HepG2 (cell line): Measurements from ENCODE around the gene TNFRSF6B. TPM values are rescaled to one million over a fixed set of nuclear protein-coding genes. Genes with fewer than 3 reads are reported as not detected.

Source experiments
- ATAC-seq: fragments of 200-7000 bp; cut with Tn5 transposase; 3 replicates; pipeline ENCODE4 v1.9.1; 2020; ENCODE audit warnings: mild to moderate bottlenecking, moderate library complexity
- BruUV-seq: library from RNA; stranded (reverse); fragments of 400-500 nt; replicated peaks from 2 replicates; lab custom pipeline; 2021; lab: Mats Ljungman, UMichigan
- CTCF ChIA-PET: fragments of 300-600 bp; formaldehyde crosslinking; extraction: SDS; loops from one replicate; lab custom pipeline; 2021; ENCODE audit warnings: low total read pairs, inconsistent platforms, low intra/inter-chr PET ratio; lab: Yijun Ruan, JAX
- POLR2A ChIA-PET: fragments of 350-600 bp; sonication (Branson Sonifier 250); formaldehyde crosslinking; loops from one replicate; lab custom pipeline; 2020; ENCODE audit warnings: antibody characterized with exemption, inconsistent platforms; lab: Yijun Ruan, JAX
- DNase-seq: peaks from one replicate; pipeline ENCODE4 v3.0.0-alpha.2; 2015; ENCODE audit warnings: low spot score
- FAIRE-seq: peaks from 3 replicates; lab custom pipeline; 2011; peaks lifted over from hg19 to GRCh38; lab: Jason Lieb, UNC
- H2AFZ ChIP-seq: one replicate; pipeline ENCODE4 v1.6.1; 2011; ENCODE audit warnings: low read length, inconsistent platforms
- H3K27ac ChIP-seq: fragments of 300-600 bp; 3 replicates; pipeline ENCODE4 v1.8.0; 2011; ENCODE audit warnings: mixed run types, mild to moderate bottlenecking, mixed read lengths, low read length, inconsistent platforms; ENCODE audit not compliant: insufficient read depth; ENCODE audit errors: extremely low read length
- H3K27me3 ChIP-seq, 2 experiments: fragments of 200-600 bp in 1 of 2; 2 replicates in 1 of 2; 3 replicates in 1 of 2; pipeline versions ENCODE4 v1.6.0 to v1.8.0; 2011; ENCODE audit warnings: low read length in 2 of 2, mild to moderate bottlenecking in 2 of 2, moderate library complexity in 2 of 2, inconsistent platforms in 1 of 2; ENCODE audit not compliant: insufficient read depth in 2 of 2, control insufficient read depth in 1 of 2
- H3K36me3 ChIP-seq, 2 experiments: fragments of 200-600 bp in 1 of 2; replicated peaks in 1 of 2; 2 replicates in 1 of 2; 3 replicates in 1 of 2; pipeline versions ENCODE4 v1.5.1 to v1.8.0; 2011; ENCODE audit warnings: low read length in 2 of 2, inconsistent platforms in 1 of 2; ENCODE audit not compliant: insufficient read depth in 2 of 2, control insufficient read depth in 1 of 2
- H3K4me1 ChIP-seq: 2 replicates; pipeline ENCODE4 v1.5.1; 2012; ENCODE audit warnings: low read length, inconsistent platforms; ENCODE audit not compliant: insufficient read depth
- H3K4me2 ChIP-seq: 2 replicates; pipeline ENCODE4 v1.6.0; 2011; ENCODE audit warnings: low read depth, low read length, inconsistent platforms
- H3K4me3 ChIP-seq, 3 experiments: fragments of 200-600 bp in 1 of 3; sonication (generic), shearing (Covaris generic) in 1 of 3; replicated peaks in 1 of 3; 2 replicates each; pipeline ENCODE4 v1.5.1; 2011 to 2016; ENCODE audit warnings: low read length in 3 of 3, inconsistent platforms in 2 of 3, low read depth in 2 of 3, mild to moderate bottlenecking in 2 of 3, control low read depth in 1 of 3, mixed read lengths in 1 of 3; ENCODE audit not compliant: insufficient read depth in 1 of 3
- H3K79me2 ChIP-seq: one replicate; pipeline ENCODE4 v1.6.1; 2011; ENCODE audit warnings: low read length, inconsistent platforms; ENCODE audit not compliant: insufficient read depth
- H3K9ac ChIP-seq: 2 replicates; pipeline ENCODE4 v1.6.0; 2011; ENCODE audit warnings: mild to moderate bottlenecking, low read depth, low read length, inconsistent platforms; ENCODE audit not compliant: insufficient read depth
- H3K9me3 ChIP-seq: 2 replicates; pipeline ENCODE4 v1.5.1; 2012; ENCODE audit warnings: mild to moderate bottlenecking, low read length
- H4K20me1 ChIP-seq: 2 replicates; pipeline ENCODE4 v1.6.0; 2011; ENCODE audit warnings: inconsistent platforms, mild to moderate bottlenecking, low read length, moderate library complexity; ENCODE audit not compliant: insufficient read depth
- BATF2 ChIP-seq: sonication (generic); formaldehyde crosslinking; IDR thresholded peaks from 2 replicates; pipeline ENCODE4 v1.8.0; 2022; ENCODE audit warnings: mild to moderate bottlenecking, missing genetic modification reagents, moderate library complexity
- CC2D1A ChIP-seq: sonication (generic); formaldehyde crosslinking; IDR thresholded peaks from 2 replicates; pipeline ENCODE4 v1.8.1; 2023; ENCODE audit warnings: mild to moderate bottlenecking, missing genetic modification reagents
- ETS1 ChIP-seq: sonication (generic); formaldehyde crosslinking; IDR thresholded peaks from 2 replicates; pipeline ENCODE4 v1.4.0; 2020; ENCODE audit warnings: missing genetic modification reagents
- HES4 ChIP-seq: sonication (generic); formaldehyde crosslinking; IDR thresholded peaks from 2 replicates; pipeline ENCODE4 v1.9.0; 2021; ENCODE audit warnings: mild to moderate bottlenecking, missing genetic modification reagents, borderline replicate concordance
- HMG20B ChIP-seq: conservative IDR thresholded peaks from 2 replicates; pipeline ENCODE4 v1.6.1; 2016; ENCODE audit warnings: missing genetic modification reagents, missing compliant biosample characterization
- HNRNPL ChIP-seq: fragments of 200-400 bp; formaldehyde crosslinking; IDR thresholded peaks from 2 replicates; pipeline ENCODE4 v1.6.1; 2017; ENCODE audit warnings: mild to moderate bottlenecking, low read depth, low read length
- JUND ChIP-seq: sonication (generic); formaldehyde crosslinking; IDR thresholded peaks from 2 replicates; pipeline ENCODE4 v1.8.0; 2022; ENCODE audit warnings: mild to moderate bottlenecking, missing genetic modification reagents
- KLF13 ChIP-seq: sonication (generic); formaldehyde crosslinking; IDR thresholded peaks from 2 replicates; pipeline ENCODE4 v1.4.0; 2020; ENCODE audit warnings: mild to moderate bottlenecking, missing genetic modification reagents
- MAFG ChIP-seq: sonication (generic); formaldehyde crosslinking; IDR thresholded peaks from 2 replicates; pipeline ENCODE4 v1.5.1; 2020; ENCODE audit warnings: mild to moderate bottlenecking, missing genetic modification reagents
- MAX ChIP-seq: IDR thresholded peaks from 2 replicates; pipeline ENCODE4 v1.6.1; 2012; ENCODE audit warnings: inconsistent platforms
- MEIS2 ChIP-seq: sonication (generic); formaldehyde crosslinking; IDR thresholded peaks from 2 replicates; pipeline ENCODE4 v1.9.0; 2021; ENCODE audit warnings: mild to moderate bottlenecking, missing genetic modification reagents
- MIER3 ChIP-seq: IDR thresholded peaks from 2 replicates; pipeline ENCODE4 v1.6.1; 2016; ENCODE audit warnings: missing compliant biosample characterization, borderline replicate concordance
- MXI1 ChIP-seq: IDR thresholded peaks from 3 replicates; pipeline ENCODE4 v1.6.1; 2012; ENCODE audit warnings: low read depth, low read length, inconsistent platforms, borderline replicate concordance
- NFE2 ChIP-seq: sonication (generic); formaldehyde crosslinking; IDR thresholded peaks from 2 replicates; pipeline ENCODE4 v1.4.0; 2020; ENCODE audit warnings: missing genetic modification reagents
- RBAK ChIP-seq: sonication (generic); formaldehyde crosslinking; IDR thresholded peaks from 2 replicates; pipeline ENCODE4 v1.5.1; 2020; ENCODE audit warnings: mild to moderate bottlenecking, missing genetic modification reagents
- TEAD3 ChIP-seq: optimal IDR thresholded peaks from 2 replicates; pipeline ENCODE3; 2016; ENCODE audit warnings: borderline replicate concordance
- ZFX ChIP-seq: sonication (generic); formaldehyde crosslinking; IDR thresholded peaks from 2 replicates; pipeline ENCODE4 v1.4.0; 2020; ENCODE audit warnings: mild to moderate bottlenecking, low read depth, missing genetic modification reagents, moderate library complexity
- ZNF44 ChIP-seq: sonication (generic); formaldehyde crosslinking; IDR thresholded peaks from 2 replicates; pipeline ENCODE4 v1.5.1; 2020; ENCODE audit warnings: mild to moderate bottlenecking, missing genetic modification reagents
- ZNF567 ChIP-seq: sonication (generic); formaldehyde crosslinking; IDR thresholded peaks from 2 replicates; pipeline ENCODE4 v1.8.1; 2023; ENCODE audit warnings: mild to moderate bottlenecking, missing genetic modification reagents, borderline replicate concordance
- ZNF577 ChIP-seq: sonication (generic); formaldehyde crosslinking; IDR thresholded peaks from 2 replicates; pipeline ENCODE4 v1.4.0; 2020; ENCODE audit warnings: mild to moderate bottlenecking, low read depth, missing genetic modification reagents, borderline replicate concordance
- ZNF615 ChIP-seq: sonication (generic); formaldehyde crosslinking; IDR thresholded peaks from 2 replicates; pipeline ENCODE4 v1.5.0; 2020; ENCODE audit warnings: mild to moderate bottlenecking, missing genetic modification reagents, borderline replicate concordance
- ZNF788 ChIP-seq: sonication (generic); formaldehyde crosslinking; IDR thresholded peaks from 2 replicates; pipeline ENCODE4 v1.5.0; 2020; ENCODE audit warnings: mild to moderate bottlenecking, missing genetic modification reagents, borderline replicate concordance
- ZNF841 ChIP-seq: sonication (generic); formaldehyde crosslinking; IDR thresholded peaks from 2 replicates; pipeline ENCODE4 v1.8.1; 2023; ENCODE audit warnings: missing genetic modification reagents, borderline replicate concordance
- WGBS: methylation state at CpG from one replicate; pipeline ENCODE4 v1.1.6; 2017; ENCODE audit warnings: low lambda C conversion rate; 5-methylcytosine and 5-hydroxymethylcytosine counted together
- in situ Hi-C: cut with HindIII; loops from 2 replicates; pipeline ENCODE4 v1.10.0; 2017; ENCODE audit warnings: low pct_unique_long_range_greater_than_20kb; ENCODE audit not compliant: extremely low pct_ligation_motif_present
- intact Hi-C: fragments of 100-400 bp; cut with micrococcal nuclease; formaldehyde crosslinking; loops from one replicate; pipeline ENCODE4 v1.10.0; 2022; ENCODE audit not compliant: unreplicated experiment
- polyA plus RNA-seq, 8 experiments: library from polyadenylated mRNA; depleted of rRNA in 3 of 8; stranded (reverse) in 7 of 8; unstranded in 1 of 8; fragments of >200 nt; fragmentation: Illumina TruSeq in 4 of 8; extraction: Trizol in 4 of 8; gene quantifications; 2 replicates each; pipeline versions ENCODE4 v1.2.1 to v1.2.3, GENCODE V29; 2011 to 2016; ENCODE audit warnings: low read depth in 4 of 8, missing spikeins in 1 of 8, mixed read lengths in 1 of 8; ENCODE audit not compliant: insufficient read depth in 1 of 8
- total RNA-seq, 5 experiments: library from RNA; depleted of rRNA; stranded (reverse); fragments of >200 nt; fragmentation: Illumina TruSeq; extraction: Trizol; gene quantifications; 2 replicates each; pipeline ENCODE4 v1.2.3, GENCODE V29; 2016; ENCODE audit warnings: low read depth in 1 of 5

Gene TNFRSF6B
- total and polyA plus RNA-seq, 2 of the 13 experiments (the other 11 are each of a cell fraction or from before 2014, with no cell fraction given) = 0.24 TPM; not detected in 1

- BruUV-seq = TSS peak; percentile 85
- peaks cover 40% of the 10 kb centered on the region for H3K4me1 ChIP-seq
- peak overlapping the region; percentile 65 for H3K27ac ChIP-seq
- peak overlapping the region; percentile 78 to 95 (median 94) for H3K4me3 ChIP-seq
- peak overlapping the region; percentile 87 for H3K9ac ChIP-seq
- H3K79me2 ChIP-seq = peaks cover 17% of the 10 kb centered on the region
- intact Hi-C loops (loop anchor here (10.0 kb wide), 1 partner anchor 123 kb away; the partner anchor contains the start of gene PTK6), in situ Hi-C loops (no loop called here)
- CTCF ChIA-PET = no interaction called here
- H3K27me3 ChIP-seq = no peaks in the 10 kb centered on the region; a peak in 1 of 5 replicates
- no peak for DNase-seq
- no peak for FAIRE-seq
- H3K4me2 ChIP-seq = peak overlapping the region; percentile 93
- POLR2A ChIA-PET = interaction anchor here (1.0 to 2.8 kb wide), 16 partner anchors 9 to 323 kb away, joined by 3 to 30 read pairs (median 8); partner anchors contain the start of genes ARFRP1, GMEB2, HELZ2 and PRPF6
- ATAC-seq = peak; percentile 5
- peak overlapping the region; percentile 77 for H2AFZ ChIP-seq
- WGBS = 67% methylated on average over 30 of the region's 31 CpGs
- peaks cover 10 to 18% of the 10 kb centered on the region in 2 experiments for H3K36me3 ChIP-seq
- H3K9me3 ChIP-seq = no peaks in the 10 kb centered on the region
- H4K20me1 ChIP-seq = no peaks in the 10 kb centered on the region
- TF ChIP-seq BATF2 (CRISPR knock-in tag) = 0 out of 2 replicates have a peak, but pooled peaks have one; percentile 75
- no peak for TF ChIP-seq CC2D1A
- no peak for TF ChIP-seq MAX
- TF ChIP-seq ETS1 = no peak
- 0 out of 2 replicates have a peak, but pooled peaks have one; percentile 16 for TF ChIP-seq KLF13 (CRISPR knock-in tag)
- no peak for TF ChIP-seq ZNF788 (CRISPR knock-in tag)
- no peak for TF ChIP-seq MIER3 (CRISPR knock-in tag)
- TF ChIP-seq MXI1 = no peak
- TF ChIP-seq MEIS2 (CRISPR knock-in tag) = no peak
- no peak for TF ChIP-seq HNRNPL
- TF ChIP-seq HES4 (CRISPR knock-in tag) = no peak; the same call in 1 of the 2 replicates
- TF ChIP-seq ZNF577 (CRISPR knock-in tag) = no peak
- TF ChIP-seq JUND (CRISPR knock-in tag) = no peak; the same call in 1 of the 2 replicates
- TF ChIP-seq ZFX (CRISPR knock-in tag) = no peak
- TF ChIP-seq NFE2 (CRISPR knock-in tag) = no peak
- no peak for TF ChIP-seq TEAD3 (CRISPR knock-in tag)
- no peak; the same call in 1 of the 2 replicates for TF ChIP-seq HMG20B (CRISPR knock-in tag)
- TF ChIP-seq ZNF615 (CRISPR knock-in tag) = no peak
- TF ChIP-seq ZNF567 (CRISPR knock-in tag) = peak; percentile 25; the same call in 1 of the 2 replicates
- no peak for TF ChIP-seq MAFG (CRISPR knock-in tag)
- no peak for TF ChIP-seq ZNF841 (CRISPR knock-in tag)
- TF ChIP-seq ZNF44 (CRISPR knock-in tag) = no peak; the same call in 1 of the 2 replicates
- no peak for TF ChIP-seq RBAK (CRISPR knock-in tag)
Measured at GRCh38 chr20:63657260-63657936, 39.1 kb upstream of the TNFRSF6B start.
